HFF-Myc (cell line): Measurements from ENCODE around the gene TOR1A.

Experiments
- DNase-seq: peaks from one replicate; pipeline ENCODE4 v3.0.0-alpha.2; 2011; ENCODE audit warnings: low read depth; ENCODE audit errors: extremely low read depth
- H3K4me3 ChIP-seq: replicated peaks from 2 replicates; pipeline ENCODE4 v1.5.1; 2011; ENCODE audit warnings: low read depth, mild to moderate bottlenecking, control low read depth, low read length
- CTCF ChIP-seq: IDR thresholded peaks from 2 replicates; pipeline ENCODE4 v1.5.1; 2012; ENCODE audit warnings: mild to moderate bottlenecking, low read depth, low read length, control low read depth; ENCODE audit errors: missing control alignments

The TOR1A gene

DNA sequence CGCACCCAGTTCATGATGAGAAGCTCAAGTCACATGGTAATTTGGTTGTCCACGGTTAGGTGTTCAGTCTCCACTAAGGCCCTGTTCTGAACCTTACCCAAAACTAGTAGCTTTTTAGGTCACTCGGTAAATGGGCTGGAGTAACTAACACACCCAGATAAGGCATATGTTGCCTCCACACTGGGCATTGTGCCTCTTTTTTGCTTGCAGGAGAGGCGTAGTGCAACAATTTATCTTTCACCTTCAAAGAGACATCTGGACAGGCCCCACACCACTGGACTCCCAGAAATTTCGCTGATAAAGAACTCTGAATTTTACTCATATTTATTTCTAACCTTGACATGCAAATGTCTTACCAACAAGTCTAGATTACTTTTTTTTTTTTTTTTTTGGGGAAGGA lies 54.3 kb downstream of the TOR1A start:
- H3K4me3 ChIP-seq: no peak overlapping the region
- TF ChIP-seq CTCF: no peak
- DNase-seq: no peak

- no peak for DNase-seq
- H3K4me3 ChIP-seq: no peak overlapping the region
- TF ChIP-seq CTCF: no peak
Measured at GRCh38 chr9:129768486-129768885, 55.5 kb downstream of the TOR1A start.

GRCh38 chr9:129765764-129766317 lies 58.1 kb downstream of the TOR1A start:
- H3K4me3 ChIP-seq: no peak overlapping the region
- DNase-seq: no peak
- TF ChIP-seq CTCF: no peak

DNA sequence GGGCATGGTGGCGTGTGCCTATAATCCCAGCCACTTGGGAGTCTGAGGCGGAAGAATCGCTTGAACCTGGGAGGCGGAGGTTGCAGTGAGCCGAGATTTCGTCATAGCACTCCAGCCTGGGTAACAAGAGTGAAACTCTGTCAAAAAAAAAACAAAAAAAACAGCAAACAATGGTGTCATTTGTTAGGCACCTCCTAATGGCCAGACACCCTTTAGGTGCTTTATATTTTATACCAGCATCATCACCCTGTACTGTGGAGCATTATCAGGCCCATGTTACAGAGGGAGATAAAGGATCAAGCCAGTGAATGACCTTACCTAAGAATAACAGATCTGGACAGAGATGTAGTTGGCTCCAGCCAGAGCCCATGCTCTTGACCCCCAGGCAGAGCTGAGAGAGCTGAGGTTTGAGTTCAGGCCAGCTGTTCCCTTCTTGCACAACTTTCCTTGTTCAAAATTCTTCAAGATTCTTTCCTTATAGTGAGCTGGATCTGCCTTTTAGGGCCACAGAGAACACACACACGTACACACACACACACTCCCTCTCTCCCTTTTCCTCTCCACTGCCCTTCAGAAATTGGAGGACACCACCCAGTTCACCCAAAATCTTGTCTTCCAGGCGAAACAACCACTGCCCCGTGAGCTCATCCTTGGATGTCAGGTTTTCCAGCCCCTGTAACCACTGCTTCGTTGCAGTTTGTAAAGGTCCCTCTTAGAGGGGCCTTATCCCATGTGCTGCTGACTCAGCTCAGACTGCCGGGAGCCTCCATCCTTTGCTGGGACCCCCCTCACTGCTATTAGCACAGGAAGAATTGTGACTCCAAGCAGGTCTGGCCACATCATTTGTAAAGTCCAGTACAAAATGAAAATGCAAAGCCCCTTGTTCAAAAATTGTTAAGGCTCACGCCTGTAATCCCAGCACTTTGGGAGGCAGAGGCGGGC lies 60.7 kb downstream of the TOR1A start:
- DNase-seq: no peak
- H3K4me3 ChIP-seq: no peak overlapping the region
- no peak for TF ChIP-seq CTCF
